PC-3 (cell line): Measurements from ENCODE around the gene MT1X. TPM values are rescaled to one million over a fixed set of nuclear protein-coding genes. Genes with fewer than 3 reads are reported as not detected.

Experiments
- ATAC-seq: fragments of 200-7000 bp; cut with Tn5 transposase; 2 replicates; pipeline ENCODE4 v1.9.1; 2020; ENCODE audit warnings: mild to moderate bottlenecking, moderate library complexity
- Bru-seq: library from RNA; stranded (reverse); fragments of 400-500 nt; gene quantifications from one replicate; lab custom pipeline; 2021; lab: Mats Ljungman, UMichigan
- BruChase-seq, 2 experiments: library from RNA; stranded (reverse); fragments of 400-500 nt; gene quantifications; one replicate each; lab custom pipeline; 2021; lab: Mats Ljungman, UMichigan
- BruUV-seq: library from RNA; stranded (reverse); fragments of 400-500 nt; replicated peaks from 2 replicates; lab custom pipeline; 2021; lab: Mats Ljungman, UMichigan
- CTCF ChIA-PET: fragments of 300-600 bp; sonication (Branson Sonifier 250); formaldehyde crosslinking; loops from one replicate; lab custom pipeline; 2022; ENCODE audit warnings: antibody characterized with exemption; lab: Charles Lee
- POLR2A ChIA-PET: fragments of 300-600 bp; sonication (Branson Sonifier 250); formaldehyde crosslinking; loops from one replicate; lab custom pipeline; 2022; ENCODE audit warnings: antibody characterized with exemption; ENCODE audit not compliant: unreplicated experiment; lab: Charles Lee
- DNase-seq: peaks from one replicate; pipeline ENCODE4 v3.0.0-alpha.2; 2015
- H2AFZ ChIP-seq: fragments of 300-600 bp; sonication (generic); 2 replicates; pipeline ENCODE4 v1.6.0; 2016; ENCODE audit warnings: antibody characterized with exemption, low read length
- H3F3A ChIP-seq: fragments of 300-600 bp; sonication (generic); one replicate; pipeline ENCODE4 v1.6.0; 2017; ENCODE audit warnings: antibody characterized with exemption, low read length, control low read depth, mild to moderate bottlenecking; ENCODE audit not compliant: unreplicated experiment
- H3K27ac ChIP-seq: fragments of 300-600 bp; sonication (generic); 2 replicates; pipeline ENCODE4 v1.5.1; 2016; ENCODE audit warnings: mild to moderate bottlenecking, low read length
- H3K27me3 ChIP-seq: fragments of 300-600 bp; sonication (generic); 2 replicates; pipeline ENCODE4 v1.6.1; 2016; ENCODE audit warnings: low read length, mixed read lengths
- H3K36me3 ChIP-seq: fragments of 300-600 bp; sonication (generic); 2 replicates; pipeline ENCODE4 v1.6.1; 2016; ENCODE audit warnings: low read depth, mixed run types, low read length, mixed read lengths
- H3K4me1 ChIP-seq: fragments of 300-600 bp; sonication (generic); 2 replicates; pipeline ENCODE4 v1.5.1; 2016; ENCODE audit warnings: low read length; ENCODE audit not compliant: insufficient read depth
- H3K4me2 ChIP-seq: fragments of 300-600 bp; sonication (generic); 2 replicates; pipeline ENCODE4 v1.6.0; 2016; ENCODE audit warnings: low read length
- H3K4me3 ChIP-seq: fragments of 300-600 bp; sonication (generic); 2 replicates; pipeline ENCODE4 v1.5.1; 2016; ENCODE audit warnings: mild to moderate bottlenecking, low read length, mixed read lengths
- H3K79me2 ChIP-seq: fragments of 300-600 bp; sonication (generic); 2 replicates; pipeline ENCODE4 v1.6.1; 2017; ENCODE audit warnings: low read length, mixed read lengths
- H3K9ac ChIP-seq: fragments of 300-600 bp; sonication (generic); 2 replicates; pipeline ENCODE4 v1.6.0; 2016; ENCODE audit warnings: mild to moderate bottlenecking, low read length
- H3K9me2 ChIP-seq: fragments of 300-600 bp; sonication (generic); replicated peaks from 2 replicates; pipeline ENCODE4 v1.6.1; 2016; ENCODE audit warnings: mixed run types, low read length, mixed read lengths
- H3K9me3 ChIP-seq: fragments of 300-600 bp; sonication (generic); 2 replicates; pipeline ENCODE4 v1.6.1; 2016; ENCODE audit warnings: low read length, mixed read lengths
- H4K20me1 ChIP-seq: fragments of 300-600 bp; sonication (generic); 2 replicates; pipeline ENCODE4 v1.6.1; 2016; ENCODE audit warnings: low read length, mixed read lengths
- EZH2 ChIP-seq: fragments of 300-600 bp; sonication (generic); IDR thresholded peaks from one replicate; pipeline ENCODE4 v1.6.1; 2017; ENCODE audit warnings: antibody characterized with exemption, mild to moderate bottlenecking, low read length; ENCODE audit not compliant: unreplicated experiment
- EZH2phosphoT487 ChIP-seq: fragments of 300-600 bp; sonication (generic); IDR thresholded peaks from 2 replicates; pipeline ENCODE4 v1.6.1; 2018; ENCODE audit warnings: mild to moderate bottlenecking, antibody characterized with exemption, low read length, borderline replicate concordance
- intact Hi-C: fragments of 100-400 bp; cut with micrococcal nuclease; formaldehyde crosslinking; loops from 2 replicates; pipeline ENCODE4 v1.9.0; 2023
- long read RNA-seq: library from polyadenylated mRNA; unstranded; transcript quantifications from one replicate; pipeline ENCODE4 v2.0.0, GENCODE V29; 2021; ENCODE audit not compliant: unreplicated experiment
- total RNA-seq: library from RNA; depleted of rRNA; stranded (reverse); fragments of >200 nt; gene quantifications from 2 replicates; pipeline ENCODE4 v1.2.3, GENCODE V29; 2014; rRNA removed
- TF ChIP-seq, protein P1 (sequence below): fragments of 300-600 bp; sonication (generic); conservative IDR thresholded peaks from 2 replicates; pipeline ENCODE4 v1.5.1; 2017; ENCODE audit warnings: antibody characterized with exemption, low read depth, mild to moderate bottlenecking, low read length

MT1X gene
- total RNA-seq, result 83.8 and 120 TPM in 2 replicates
- Bru-seq, nascent RNA, result percentile 83 among the genes with signal in this experiment
- percentile 92 among the genes with signal in this experiment for BruChase-seq, experiment 1, labeled RNA remaining after a 6-hour chase
- BruChase-seq, experiment 2, labeled RNA remaining after a 2-hour chase, result percentile 68 among the genes with signal in this experiment
- long read RNA-seq, partial matches to known transcripts, result 0 of 2 reads
- long read RNA-seq, other reads (novel, unspliced or antisense), result 0 of 2 reads

DNA sequence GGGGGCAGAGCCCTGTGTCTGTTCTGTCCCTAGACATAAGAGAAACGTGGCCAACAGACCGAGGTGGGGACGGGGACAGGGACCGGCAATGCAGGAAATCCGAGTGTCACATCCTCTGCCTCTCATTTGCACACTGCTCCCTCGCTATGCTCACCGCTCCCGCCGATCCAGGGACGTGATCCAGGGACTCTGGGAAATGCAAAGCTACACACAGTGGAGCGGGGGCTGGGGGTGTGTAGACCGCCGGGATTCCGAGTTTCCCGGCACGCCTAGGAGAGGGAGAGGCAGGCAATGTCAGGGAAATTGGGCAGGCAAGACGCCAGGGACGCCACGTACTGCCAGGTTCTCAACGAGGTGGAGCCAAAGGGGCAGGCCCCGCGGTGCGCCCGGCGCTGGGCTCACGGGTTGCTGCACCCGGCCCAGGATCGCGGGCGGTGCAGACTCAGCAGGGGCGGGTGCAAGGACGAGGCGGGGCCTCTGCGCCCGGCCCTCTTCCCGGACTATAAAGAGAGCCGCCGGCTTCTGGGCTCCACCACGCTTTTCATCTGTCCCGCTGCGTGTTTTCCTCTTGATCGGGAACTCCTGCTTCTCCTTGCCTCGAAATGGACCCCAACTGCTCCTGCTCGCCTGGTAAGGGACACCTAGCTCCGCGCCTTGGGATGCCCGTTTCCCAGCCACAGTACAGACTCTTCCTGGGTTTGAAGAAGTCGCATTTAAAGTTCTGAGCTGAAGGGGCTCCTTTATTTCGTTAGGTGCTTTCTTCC is at the start of gene MT1X:
TSS of gene MT1X (plus strand) at position 532 of the 764 bp plus-strand sequence. CDS start at position 603, 71 bp downstream.
- H3K27me3 ChIP-seq, result no peaks in the 10 kb centered on the region
- BruUV-seq, result TSS peak; percentile 42

DNA sequence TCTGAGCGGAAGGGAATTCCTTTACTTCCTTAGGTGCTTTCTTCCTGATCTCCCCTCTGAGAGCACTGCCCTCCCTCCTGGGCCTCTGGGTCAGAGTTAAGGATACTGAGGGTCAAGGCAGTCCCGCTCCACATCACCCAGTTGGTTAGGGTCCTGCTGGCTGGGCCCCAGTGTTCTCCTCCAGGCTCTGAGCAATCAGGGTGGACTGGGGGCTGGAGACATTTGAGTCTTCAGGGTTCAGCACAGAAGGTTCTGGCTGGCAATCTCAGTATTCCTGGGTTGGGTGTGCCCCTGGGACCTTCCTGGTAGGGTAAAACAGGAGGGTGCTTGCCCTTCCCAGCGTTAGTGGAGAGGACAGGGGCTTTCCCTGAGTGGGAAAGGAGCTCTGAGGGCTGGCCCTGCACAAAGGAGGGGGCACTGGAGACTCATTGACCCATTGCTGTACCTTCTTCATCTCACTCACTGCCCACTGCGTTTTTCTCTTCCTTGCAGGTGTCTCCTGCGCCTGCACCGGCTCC is 49.4 kb upstream of the MT1X start:
- H3K36me3 ChIP-seq, result no peaks in the 10 kb centered on the region
- no peaks in the 10 kb centered on the region for H3K79me2 ChIP-seq
- H3K9me3 ChIP-seq, result no peaks in the 10 kb centered on the region
- H3K9ac ChIP-seq, result no peak overlapping the region; the same call in 1 of the 2 replicates
- TF ChIP-seq EZH2 (no peak), EZH2phosphoT487 (no peak)
- TF ChIP-seq, protein P1, sequence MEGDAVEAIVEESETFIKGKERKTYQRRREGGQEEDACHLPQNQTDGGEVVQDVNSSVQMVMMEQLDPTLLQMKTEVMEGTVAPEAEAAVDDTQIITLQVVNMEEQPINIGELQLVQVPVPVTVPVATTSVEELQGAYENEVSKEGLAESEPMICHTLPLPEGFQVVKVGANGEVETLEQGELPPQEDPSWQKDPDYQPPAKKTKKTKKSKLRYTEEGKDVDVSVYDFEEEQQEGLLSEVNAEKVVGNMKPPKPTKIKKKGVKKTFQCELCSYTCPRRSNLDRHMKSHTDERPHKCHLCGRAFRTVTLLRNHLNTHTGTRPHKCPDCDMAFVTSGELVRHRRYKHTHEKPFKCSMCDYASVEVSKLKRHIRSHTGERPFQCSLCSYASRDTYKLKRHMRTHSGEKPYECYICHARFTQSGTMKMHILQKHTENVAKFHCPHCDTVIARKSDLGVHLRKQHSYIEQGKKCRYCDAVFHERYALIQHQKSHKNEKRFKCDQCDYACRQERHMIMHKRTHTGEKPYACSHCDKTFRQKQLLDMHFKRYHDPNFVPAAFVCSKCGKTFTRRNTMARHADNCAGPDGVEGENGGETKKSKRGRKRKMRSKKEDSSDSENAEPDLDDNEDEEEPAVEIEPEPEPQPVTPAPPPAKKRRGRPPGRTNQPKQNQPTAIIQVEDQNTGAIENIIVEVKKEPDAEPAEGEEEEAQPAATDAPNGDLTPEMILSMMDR, result no peak
- intact Hi-C loops, result no loop called here
- no peaks in the 10 kb centered on the region for H3F3A ChIP-seq
- DNase-seq, result no peak
- ChIA-PET CTCF (no interaction called here), POLR2A (no interaction called here)
- no peaks in the 10 kb centered on the region for H3K27me3 ChIP-seq
- TSS peak; percentile 48 for BruUV-seq
- H3K4me3 ChIP-seq, result peak overlapping the region; percentile 67
- no peak overlapping the region for H3K27ac ChIP-seq
- no peaks in the 10 kb centered on the region; the same call in 1 of the 2 replicates for H3K4me1 ChIP-seq
- no peak overlapping the region for H2AFZ ChIP-seq
- peak overlapping the region; percentile 80 for H3K4me2 ChIP-seq
- no peak for ATAC-seq
- H4K20me1 ChIP-seq, result no peaks in the 10 kb centered on the region
- no peaks in the 10 kb centered on the region for H3K9me2 ChIP-seq

More for the DNA sequence above, at the start of gene MT1X:
- Histone ChIP-seq H3K4me1 (peaks cover 29% of the 10 kb centered on the region), H3K36me3 (no peaks in the 10 kb centered on the region), H4K20me1 (no peaks in the 10 kb centered on the region), H3K9ac (peak within 1 kb of the TSS; percentile 72), H3K27ac (peak within 1 kb of the TSS; percentile 10; the same call in 1 of the 2 replicates), H3K4me3 (peak within 1 kb of the TSS; percentile 77), H3K79me2 (peaks cover 8% of the 10 kb centered on the region; the same call in 1 of the 2 replicates), H3F3A (no peaks in the 10 kb centered on the region), H3K9me3 (no peaks in the 10 kb centered on the region), H3K4me2 (peak within 1 kb of the TSS; percentile 94), H2AFZ (peak within 1 kb of the TSS; percentile 66), H3K9me2 (no peaks in the 10 kb centered on the region)
- ATAC-seq (peak; percentile 94), DNase-seq (peak; percentile 89)
- intact Hi-C loops, result loop anchor here (5.0 kb wide), 1 partner anchor 75 kb away; the partner anchor contains the start of gene MT2A
- TF ChIP-seq EZH2, result no peak
- ChIA-PET POLR2A (interaction anchor here (0.6 kb wide), 1 partner anchor 72 kb away, joined by 3 read pairs; no protein-coding TSS in a partner anchor), CTCF (no interaction called here)

DNA sequence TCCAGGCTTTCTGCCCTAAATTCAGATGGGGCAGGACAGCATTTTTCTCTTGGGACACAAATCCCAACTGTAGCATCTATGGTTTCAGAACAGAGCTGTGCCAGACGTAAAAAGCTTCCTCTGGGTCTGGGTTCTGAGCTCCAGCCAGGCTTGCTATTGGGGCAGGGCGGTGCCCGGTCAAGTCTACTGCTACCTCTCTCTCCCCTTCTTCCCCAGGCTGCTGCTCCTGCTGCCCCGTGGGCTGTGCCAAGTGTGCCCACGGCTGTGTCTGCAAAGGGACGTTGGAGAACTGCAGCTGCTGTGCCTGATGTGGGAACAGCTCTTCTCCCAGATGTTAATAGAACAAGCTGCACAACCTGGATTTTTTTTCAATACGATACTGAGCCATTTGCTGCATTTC is 48.7 kb upstream of the MT1X start:
- Histone ChIP-seq H3K4me3 (no peak overlapping the region), H3K9me3 (no peaks in the 10 kb centered on the region), H3K27me3 (no peaks in the 10 kb centered on the region), H3K4me2 (no peak overlapping the region), H3K79me2 (no peaks in the 10 kb centered on the region), H3K27ac (no peak overlapping the region), H3K36me3 (no peaks in the 10 kb centered on the region), H4K20me1 (no peaks in the 10 kb centered on the region), H3F3A (no peaks in the 10 kb centered on the region), H3K9ac (no peak overlapping the region), H3K9me2 (no peaks in the 10 kb centered on the region), H3K4me1 (no peaks in the 10 kb centered on the region; the same call in 1 of the 2 replicates), H2AFZ (no peak overlapping the region)
- ChIA-PET CTCF (no interaction called here), POLR2A (no interaction called here)
- ATAC-seq (no peak), DNase-seq (no peak)
- no peak for TF ChIP-seq EZH2
- TF ChIP-seq EZH2phosphoT487, result no peak
- TF ChIP-seq, protein P1, result no peak
- no TSS peak for BruUV-seq
- intact Hi-C loops, result no loop called here
